H9 (cell line): ENCODE results near the gene CERS6. TPM values are rescaled to one million over a fixed set of nuclear protein-coding genes. Genes with fewer than 3 reads are reported as not detected.

ENCODE experiments used
- DNase-seq: peaks from one replicate; pipeline ENCODE4 v3.0.0-alpha.2; 2017
- H2AFZ ChIP-seq: one replicate; pipeline ENCODE4 v1.6.1; 2013; ENCODE audit warnings: mild to moderate bottlenecking, low read length, control low read depth, moderate library complexity
- H2AK5ac ChIP-seq: 2 replicates; pipeline ENCODE4 v1.6.1; 2013; ENCODE audit warnings: low read length, control low read depth, mixed read lengths; ENCODE audit not compliant: insufficient read length
- H2BK120ac ChIP-seq: one replicate; pipeline ENCODE4 v1.6.1; 2013; ENCODE audit warnings: low read depth, mild to moderate bottlenecking, low read length, control low read depth, inconsistent platforms; ENCODE audit not compliant: poor library complexity, severe bottlenecking
- H2BK12ac ChIP-seq: 2 replicates; pipeline ENCODE4 v1.6.1; 2013; ENCODE audit warnings: low read length, control low read depth, mixed read lengths, low read depth; ENCODE audit not compliant: insufficient read length
- H2BK15ac ChIP-seq: 2 replicates; pipeline ENCODE4 v1.6.1; 2013; ENCODE audit warnings: low read depth, low read length, control low read depth
- H2BK20ac ChIP-seq: one replicate; pipeline ENCODE4 v1.6.1; 2013; ENCODE audit warnings: low read depth, mild to moderate bottlenecking, low read length, control low read depth, inconsistent platforms; ENCODE audit not compliant: poor library complexity, severe bottlenecking
- H2BK5ac ChIP-seq: 2 replicates; pipeline ENCODE4 v1.6.1; 2013; ENCODE audit warnings: low read length, control low read depth, mixed read lengths; ENCODE audit not compliant: insufficient read length
- H3K14ac ChIP-seq: 2 replicates; pipeline ENCODE4 v1.6.1; 2013; ENCODE audit warnings: low read length, control low read depth; ENCODE audit not compliant: insufficient read depth
- H3K18ac ChIP-seq: 2 replicates; pipeline ENCODE4 v1.6.1; 2013; ENCODE audit warnings: low read depth, mild to moderate bottlenecking, mixed read lengths, low read length, control low read depth; ENCODE audit not compliant: insufficient read length
- H3K23ac ChIP-seq: 2 replicates; pipeline ENCODE4 v1.6.1; 2013; ENCODE audit warnings: low read length, control low read depth, mixed read lengths, low read depth; ENCODE audit not compliant: insufficient read length
- H3K23me2 ChIP-seq: 2 replicates; pipeline ENCODE4 v1.6.1; 2013; ENCODE audit warnings: low read depth, mild to moderate bottlenecking, mixed read lengths, low read length, control low read depth; ENCODE audit not compliant: insufficient read length, poor library complexity, severe bottlenecking
- H3K27ac ChIP-seq: 2 replicates; pipeline ENCODE4 v1.5.1; 2013; ENCODE audit warnings: low read length, control low read depth, mixed read lengths, low read depth; ENCODE audit not compliant: insufficient read length
- H3K27me3 ChIP-seq: 2 replicates; pipeline ENCODE4 v1.6.1; 2013; ENCODE audit warnings: low read length, control low read depth, inconsistent platforms; ENCODE audit not compliant: insufficient read depth
- H3K4ac ChIP-seq: 2 replicates; pipeline ENCODE4 v1.6.1; 2013; ENCODE audit warnings: low read depth, mild to moderate bottlenecking, control low read depth, inconsistent platforms, low read length, moderate library complexity
- H3K4me1 ChIP-seq: 2 replicates; pipeline ENCODE4 v1.6.1; 2013; ENCODE audit warnings: low read length, control low read depth, inconsistent platforms; ENCODE audit not compliant: insufficient read depth
- H3K4me2 ChIP-seq: 2 replicates; pipeline ENCODE4 v1.6.1; 2013; ENCODE audit warnings: low read length, control low read depth, mixed read lengths; ENCODE audit not compliant: insufficient read length, insufficient read depth
- H3K56ac ChIP-seq: 2 replicates; pipeline ENCODE4 v1.6.1; 2013; ENCODE audit warnings: low read depth, mild to moderate bottlenecking, mixed read lengths, low read length, control low read depth; ENCODE audit not compliant: insufficient read length
- H3K79me1 ChIP-seq: 2 replicates; pipeline ENCODE4 v1.6.1; 2013; ENCODE audit warnings: low read depth, mild to moderate bottlenecking, moderate library complexity, low read length, control low read depth, inconsistent platforms; ENCODE audit not compliant: insufficient read depth, poor library complexity, severe bottlenecking
- H3K79me2 ChIP-seq: 2 replicates; pipeline ENCODE4 v1.6.1; 2013; ENCODE audit warnings: low read length, control low read depth, inconsistent platforms; ENCODE audit not compliant: insufficient read depth
- H3K9ac ChIP-seq: 2 replicates; pipeline ENCODE4 v1.6.1; 2013; ENCODE audit warnings: low read length, control low read depth, mixed read lengths; ENCODE audit not compliant: insufficient read length; ENCODE audit errors: extremely low read depth
- H3K9me3 ChIP-seq: one replicate; pipeline ENCODE4 v1.6.1; 2013; ENCODE audit warnings: low read depth, low read length, inconsistent platforms; ENCODE audit not compliant: control insufficient read depth
- H3T11ph ChIP-seq: one replicate; pipeline ENCODE4 v1.6.1; 2013; ENCODE audit warnings: mild to moderate bottlenecking, low read length, control low read depth, inconsistent platforms
- H4K20me1 ChIP-seq: one replicate; pipeline ENCODE4 v1.6.1; 2013; ENCODE audit not compliant: control insufficient read depth, insufficient read length, insufficient read depth
- H4K5ac ChIP-seq: 2 replicates; pipeline ENCODE4 v1.6.1; 2013; ENCODE audit warnings: low read depth, mild to moderate bottlenecking, mixed read lengths, low read length, control low read depth; ENCODE audit not compliant: insufficient read length
- H4K8ac ChIP-seq: replicated peaks from 2 replicates; pipeline ENCODE4 v1.6.1; 2013; ENCODE audit warnings: low read length, control low read depth, mixed read lengths, low read depth; ENCODE audit not compliant: insufficient read length
- H4K91ac ChIP-seq: 2 replicates; pipeline ENCODE4 v1.6.1; 2013; ENCODE audit warnings: low read depth, mild to moderate bottlenecking, moderate library complexity, mixed read lengths, low read length, control low read depth; ENCODE audit not compliant: insufficient read length
- H3K27ac Mint-ChIP-seq, 3 experiments: 2 replicates in 2 of 3; 3 replicates in 1 of 3; pipeline ENCODE4 v1.8.0; 2020 to 2021; ENCODE audit warnings: mixed read lengths in 3 of 3, mild to moderate bottlenecking in 1 of 3, moderate library complexity in 1 of 3
- H3K27me3 Mint-ChIP-seq: 2 replicates; pipeline ENCODE4 v1.8.0; 2021; ENCODE audit warnings: low read depth, mild to moderate bottlenecking, moderate library complexity, mixed read lengths
- H3K36me3 Mint-ChIP-seq, 3 experiments: 2 replicates in 2 of 3; 3 replicates in 1 of 3; pipeline ENCODE4 v1.8.0; 2020 to 2021; ENCODE audit warnings: low read depth in 3 of 3, mixed read lengths in 3 of 3; ENCODE audit not compliant: insufficient read depth in 1 of 3
- H3K4me1 Mint-ChIP-seq, 2 experiments: 2 replicates each; pipeline ENCODE4 v1.8.0; 2020; ENCODE audit warnings: mixed read lengths in 2 of 2
- H3K4me3 Mint-ChIP-seq, 2 experiments: 2 replicates in 1 of 2; 3 replicates in 1 of 2; pipeline ENCODE4 v1.8.0; 2020 to 2021; ENCODE audit warnings: mild to moderate bottlenecking in 2 of 2, mixed read lengths in 2 of 2, moderate library complexity in 1 of 2
- H3K9me3 Mint-ChIP-seq, 2 experiments: 2 replicates in 1 of 2; 3 replicates in 1 of 2; pipeline ENCODE4 v1.8.0; 2020; ENCODE audit warnings: mild to moderate bottlenecking in 2 of 2, mixed read lengths in 2 of 2, moderate library complexity in 1 of 2
- CTCF ChIP-seq: fragments of 200-600 bp; sonication (generic); conservative IDR thresholded peaks from 3 replicates; pipeline ENCODE4 v1.8.0; 2021; ENCODE audit warnings: antibody characterized with exemption, mild to moderate bottlenecking
- WGBS: extraction: QIAGEN DNeasy Blood & Tissue Kit; methylation state at CpG from one replicate; pipeline ENCODE4 v1.1.7; 2013; ENCODE audit warnings: missing lambda C conversion rate, low lambda C conversion rate, mixed read lengths; ENCODE audit not compliant: insufficient read length; ENCODE audit errors: extremely low coverage; 5-methylcytosine and 5-hydroxymethylcytosine counted together
- total RNA-seq: library from RNA; stranded (reverse); gene quantifications from 2 replicates; pipeline ENCODE4 v1.2.1, GENCODE V29; 2021

Gene CERS6
- total RNA-seq, 1 experiment from 2014 or later = 17.7 TPM

GRCh38 chr2:168685600-168686451 is 229.8 kb downstream of the CERS6 start:
- Histone ChIP-seq H2BK12ac (no peak overlapping the region), H3K4me2 (no peak overlapping the region), H3K4ac (no peak overlapping the region), H3K9ac (no peak overlapping the region), H3K27ac (no peak overlapping the region), H4K5ac (no peak overlapping the region), H3K27me3 (no peaks in the 10 kb centered on the region; the same call in 1 of the 2 replicates), H3K56ac (no peak overlapping the region), H2AFZ (no peak overlapping the region), H3K4me1 (no peaks in the 10 kb centered on the region; the same call in 1 of the 2 replicates), H3K79me2 (no peaks in the 10 kb centered on the region), H3K9me3 (no peaks in the 10 kb centered on the region), H2BK20ac (no peak overlapping the region), H2AK5ac (no peak overlapping the region), H4K91ac (no peak overlapping the region), H2BK5ac (no peak overlapping the region), H2BK15ac (no peak overlapping the region), H3K23ac (no peak overlapping the region), H3K79me1 (no peaks in the 10 kb centered on the region), H3K23me2 (no peaks in the 10 kb centered on the region), H4K8ac (no peak overlapping the region), H3T11ph (no peak overlapping the region), H2BK120ac (no peak overlapping the region), H3K14ac (no peak overlapping the region), H4K20me1 (no peaks in the 10 kb centered on the region), H3K18ac (no peak overlapping the region)
- no peak for DNase-seq
- TF ChIP-seq CTCF = no peak
- peaks cover 14 to 16% of the 10 kb centered on the region in 2 experiments for H3K4me1 Mint-ChIP-seq
- no CpG with 5 or more reads among the region's 17 CpGs for WGBS
- H3K36me3 Mint-ChIP-seq = no peaks in the 10 kb centered on the region
- peak overlapping the region in 1 of 3 experiments; percentile 75; a peak in 2 of 7 replicates for H3K27ac Mint-ChIP-seq
- H3K9me3 Mint-ChIP-seq = no peaks in the 10 kb centered on the region
- no peak overlapping the region for H3K4me3 Mint-ChIP-seq
- H3K27me3 Mint-ChIP-seq = no peaks in the 10 kb centered on the region
